WTC11 (cell line): Measurements from ENCODE around the gene ELOA. TPM values are rescaled to one million over a fixed set of nuclear protein-coding genes. Genes with fewer than 3 reads are reported as not detected.
A peak's percentile ranks its signal among the peaks of the same experiment; 100 is the strongest.
"Not testable (repeated sequence)": the region's sequence is repeated elsewhere in the genome, so short reads cannot be mapped to it uniquely, and the experiment has no call there.

Experiments used
- ATAC-seq: fragments of 200-7000 bp; cut with Tn5 transposase; 2 replicates; pipeline ENCODE4 v1.10.0; 2021; ENCODE audit warnings: mild to moderate bottlenecking, moderate library complexity
- CTCF ChIA-PET: fragments of 300-600 bp; sonication (Branson Sonifier 250); formaldehyde crosslinking; loops from one replicate; lab custom pipeline; 2021; ENCODE audit warnings: antibody characterized with exemption; lab: Charles Lee
- POLR2A ChIA-PET: fragments of 350-600 bp; sonication (Branson Sonifier 250); formaldehyde crosslinking; loops from one replicate; lab custom pipeline; 2021; ENCODE audit warnings: antibody characterized with exemption; lab: Charles Lee
- DNase-seq: peaks from one replicate; pipeline ENCODE4 v3.0.0; 2021; ENCODE audit warnings: low spot score
- H3K27ac Mint-ChIP-seq: 2 replicates; pipeline ENCODE4 v1.8.0; 2021; ENCODE audit warnings: mixed read lengths
- H3K27me3 Mint-ChIP-seq: 2 replicates; pipeline ENCODE4 v1.8.0; 2021; ENCODE audit warnings: low read depth, mild to moderate bottlenecking, moderate library complexity, mixed read lengths
- H3K36me3 Mint-ChIP-seq: 2 replicates; pipeline ENCODE4 v1.8.0; 2021; ENCODE audit warnings: mixed read lengths
- H3K4me1 Mint-ChIP-seq: 2 replicates; pipeline ENCODE4 v1.8.0; 2022; ENCODE audit warnings: mixed read lengths
- H3K4me3 Mint-ChIP-seq: 2 replicates; pipeline ENCODE4 v1.8.0; 2021; ENCODE audit warnings: mild to moderate bottlenecking, moderate library complexity, mixed read lengths
- H3K9me3 Mint-ChIP-seq: 2 replicates; pipeline ENCODE4 v1.8.0; 2021; ENCODE audit warnings: mixed read lengths
- ERG ChIP-seq: fragments of 250-450 bp; sonication (Bioruptor Pico); IDR thresholded peaks from 2 replicates; pipeline ENCODE4 v1.8.0; 2021; ENCODE audit warnings: mild to moderate bottlenecking
- FOXJ3 ChIP-seq: sonication (generic); formaldehyde crosslinking; IDR thresholded peaks from 2 replicates; pipeline ENCODE4 v1.9.0; 2021; ENCODE audit warnings: missing genetic modification reagents, mild to moderate bottlenecking, borderline replicate concordance
- FOXP1 ChIP-seq: sonication (generic); formaldehyde crosslinking; IDR thresholded peaks from 2 replicates; pipeline ENCODE4 v1.8.0; 2022; ENCODE audit warnings: missing genetic modification reagents, mild to moderate bottlenecking, moderate library complexity, borderline replicate concordance
- GABPB1 ChIP-seq: sonication (generic); formaldehyde crosslinking; IDR thresholded peaks from 2 replicates; pipeline ENCODE4 v1.8.1; 2023; ENCODE audit warnings: mild to moderate bottlenecking, missing genetic modification reagents
- PRRX2 ChIP-seq: fragments of 250-450 bp; sonication (Bioruptor Pico); IDR thresholded peaks from 2 replicates; pipeline ENCODE4 v1.8.0; 2021; ENCODE audit warnings: mild to moderate bottlenecking
- TCF7 ChIP-seq: sonication (generic); formaldehyde crosslinking; IDR thresholded peaks from 2 replicates; pipeline ENCODE4 v1.8.0; 2022; ENCODE audit warnings: mild to moderate bottlenecking, low read depth, missing genetic modification reagents, moderate library complexity
- ZNF121 ChIP-seq: sonication (generic); formaldehyde crosslinking; IDR thresholded peaks from 2 replicates; pipeline ENCODE4 v1.8.0; 2023; ENCODE audit warnings: missing genetic modification reagents
- ZNF263 ChIP-seq: sonication (generic); formaldehyde crosslinking; IDR thresholded peaks from 2 replicates; pipeline ENCODE4 v1.8.1; 2022; ENCODE audit warnings: low read depth, mild to moderate bottlenecking, moderate library complexity, missing genetic modification reagents
- ZNF281 ChIP-seq: sonication (generic); formaldehyde crosslinking; IDR thresholded peaks from 2 replicates; pipeline ENCODE4 v1.8.0; 2023; ENCODE audit warnings: mild to moderate bottlenecking, missing genetic modification reagents
- ZNF671 ChIP-seq: fragments of 250-450 bp; sonication (Bioruptor Pico); IDR thresholded peaks from 2 replicates; pipeline ENCODE4 v1.8.0; 2021; ENCODE audit warnings: mild to moderate bottlenecking
- total RNA-seq: library from RNA; stranded (reverse); gene quantifications from 3 replicates; pipeline ENCODE4 v1.2.3, GENCODE V29; 2021
- TF ChIP-seq, protein P1 (sequence below): sonication (generic); formaldehyde crosslinking; IDR thresholded peaks from 2 replicates; pipeline ENCODE4 v1.8.0; 2022; ENCODE audit warnings: mild to moderate bottlenecking, missing genetic modification reagents
- TF ChIP-seq, protein P2 (sequence below): sonication (generic); formaldehyde crosslinking; IDR thresholded peaks from 2 replicates; pipeline ENCODE4 v1.8.1; 2023; ENCODE audit warnings: mild to moderate bottlenecking, moderate library complexity, missing genetic modification reagents

ELOA gene
- total RNA-seq, 1 experiment from 2014 or later, result 45.1 TPM

DNA sequence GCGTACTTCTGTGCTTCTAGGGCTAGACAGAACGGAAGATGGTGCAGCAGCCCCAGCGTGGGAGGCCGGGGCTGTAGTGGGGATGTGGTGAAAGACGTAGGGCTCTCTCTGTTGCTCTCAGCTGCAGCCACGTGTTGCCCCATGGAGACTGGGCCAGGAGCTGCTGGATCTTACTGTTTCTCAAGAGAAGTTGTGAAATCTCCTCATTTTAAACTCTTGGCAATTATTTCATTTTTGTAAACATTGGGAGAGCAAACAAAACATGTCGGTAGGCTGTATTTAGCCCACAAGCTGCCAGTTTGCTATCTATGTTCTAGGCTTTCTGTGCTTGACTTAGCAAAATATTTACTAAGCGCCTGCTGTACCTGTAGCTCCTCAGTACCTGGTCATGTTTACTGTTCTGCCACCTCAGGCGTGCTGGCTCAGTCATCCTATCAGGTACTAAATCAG lies 15.9 kb upstream of the ELOA start:
- H3K4me1 Mint-ChIP-seq, result no peaks in the 10 kb centered on the region
- POLR2A ChIA-PET, result no interaction called here
- TF ChIP-seq GABPB1 (peak; percentile 36; the same call in 1 of the 2 replicates), ERG (CRISPR knock-in tag) (no peak), ZNF121 (no peak)
- H3K27ac Mint-ChIP-seq, result peak overlapping the region; percentile 35; the same call in 1 of the 2 replicates
- DNase-seq, result no peak
- H3K4me3 Mint-ChIP-seq, result no peak overlapping the region
- peaks cover under 1% of the 10 kb centered on the region; the same call in 1 of the 2 replicates for H3K36me3 Mint-ChIP-seq
- CTCF ChIA-PET, result interaction anchor here (1.0 to 2.1 kb wide), 3 partner anchors 10 to 90 kb away, joined by 3 to 11 read pairs (median 3); no protein-coding TSS in a partner anchor
- ATAC-seq, result no peak
- no peaks in the 10 kb centered on the region for H3K27me3 Mint-ChIP-seq
- peaks cover 8% of the 10 kb centered on the region for H3K9me3 Mint-ChIP-seq

- Mint-ChIP-seq H3K36me3 (peaks cover 3% of the 10 kb centered on the region), H3K4me1 (no peaks in the 10 kb centered on the region), H3K9me3 (peaks cover 11% of the 10 kb centered on the region), H3K27ac (peak overlapping the region; percentile 68; the same call in 1 of the 2 replicates), H3K27me3 (no peaks in the 10 kb centered on the region), H3K4me3 (no peak overlapping the region)
- no peak for ATAC-seq
- ChIA-PET CTCF (no interaction called here), POLR2A (interaction anchor here (0.7 kb wide), 2 partner anchors 32 to 45 kb away, joined by 3 to 8 read pairs; partner anchors contain the start of gene PITHD1)
- no peak for DNase-seq
- TF ChIP-seq ZNF281 (CRISPR knock-in tag), result no peak
Observed at GRCh38 chr1:23732363-23733224, 10.7 kb upstream of the ELOA start.

DNA sequence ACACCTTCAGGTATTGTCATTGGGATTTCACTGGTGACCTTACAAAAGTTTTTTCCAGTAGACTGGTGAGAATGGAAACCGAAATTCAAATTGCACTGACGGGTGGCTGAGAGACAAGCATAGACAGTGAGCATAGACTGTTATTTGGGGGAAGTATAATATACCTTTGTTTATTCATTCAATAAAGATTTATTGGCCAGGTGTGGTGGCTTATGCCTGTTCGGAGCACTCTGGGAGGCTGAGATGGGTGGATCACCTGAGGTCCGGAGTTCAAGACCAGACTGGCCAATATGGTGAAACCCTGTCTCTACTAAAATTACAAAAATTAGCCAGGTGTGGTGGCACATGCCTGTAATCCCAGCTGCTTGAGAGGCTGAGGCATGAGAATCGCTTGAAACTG lies 10.0 kb upstream of the ELOA start:
- ATAC-seq, H3K27ac Mint-ChIP-seq, H3K36me3 Mint-ChIP-seq, H3K4me1 Mint-ChIP-seq, H3K4me3 Mint-ChIP-seq, H3K27me3 Mint-ChIP-seq, CTCF ChIA-PET, DNase-seq: not testable (repeated sequence)
- POLR2A ChIA-PET, result interaction anchor here (0.7 kb wide), 2 partner anchors 33 to 45 kb away, joined by 3 to 8 read pairs; partner anchors contain the start of gene PITHD1
- H3K9me3 Mint-ChIP-seq, result peaks cover 11% of the 10 kb centered on the region

GRCh38 chr1:23736437-23737134 lies 6.7 kb upstream of the ELOA start:
- no peak for DNase-seq
- CTCF ChIA-PET, result interaction anchor here (0.6 kb wide), 1 partner anchor 29 kb away, joined by 3 read pairs; no protein-coding TSS in a partner anchor
- no peak for TF ChIP-seq PRRX2 (CRISPR knock-in tag)
- no peak for TF ChIP-seq FOXP1 (CRISPR knock-in tag)
- TF ChIP-seq, protein P1, sequence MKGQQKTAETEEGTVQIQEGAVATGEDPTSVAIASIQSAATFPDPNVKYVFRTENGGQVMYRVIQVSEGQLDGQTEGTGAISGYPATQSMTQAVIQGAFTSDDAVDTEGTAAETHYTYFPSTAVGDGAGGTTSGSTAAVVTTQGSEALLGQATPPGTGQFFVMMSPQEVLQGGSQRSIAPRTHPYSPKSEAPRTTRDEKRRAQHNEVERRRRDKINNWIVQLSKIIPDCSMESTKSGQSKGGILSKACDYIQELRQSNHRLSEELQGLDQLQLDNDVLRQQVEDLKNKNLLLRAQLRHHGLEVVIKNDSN (CRISPR knock-in tag), result no peak
- TF ChIP-seq ZNF671 (CRISPR knock-in tag), result no peak
- TF ChIP-seq FOXJ3, result no peak
- TF ChIP-seq, protein P2, sequence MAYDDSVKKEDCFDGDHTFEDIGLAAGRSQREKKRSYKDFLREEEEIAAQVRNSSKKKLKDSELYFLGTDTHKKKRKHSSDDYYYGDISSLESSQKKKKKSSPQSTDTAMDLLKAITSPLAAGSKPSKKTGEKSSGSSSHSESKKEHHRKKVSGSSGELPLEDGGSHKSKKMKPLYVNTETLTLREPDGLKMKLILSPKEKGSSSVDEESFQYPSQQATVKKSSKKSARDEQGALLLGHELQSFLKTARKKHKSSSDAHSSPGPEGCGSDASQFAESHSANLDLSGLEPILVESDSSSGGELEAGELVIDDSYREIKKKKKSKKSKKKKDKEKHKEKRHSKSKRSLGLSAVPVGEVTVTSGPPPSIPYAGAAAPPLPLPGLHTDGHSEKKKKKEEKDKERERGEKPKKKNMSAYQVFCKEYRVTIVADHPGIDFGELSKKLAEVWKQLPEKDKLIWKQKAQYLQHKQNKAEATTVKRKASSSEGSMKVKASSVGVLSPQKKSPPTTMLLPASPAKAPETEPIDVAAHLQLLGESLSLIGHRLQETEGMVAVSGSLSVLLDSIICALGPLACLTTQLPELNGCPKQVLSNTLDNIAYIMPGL (CRISPR knock-in tag), result no peak
- 0 out of 2 replicates have a peak, but pooled peaks have one; percentile 33 for TF ChIP-seq ZNF121
- no peak for TF ChIP-seq ZNF263 (CRISPR knock-in tag)
- no peak for TF ChIP-seq TCF7 (CRISPR knock-in tag)
- TF ChIP-seq, all 79 proteins: peak for 1
- POLR2A ChIA-PET, result interaction anchor here (1.0 kb wide), 1 partner anchor 37 kb away, joined by 3 read pairs; no protein-coding TSS in a partner anchor
- H3K27ac Mint-ChIP-seq, result no peak overlapping the region
- no peak overlapping the region for H3K4me3 Mint-ChIP-seq
- H3K36me3 Mint-ChIP-seq, result peaks cover 3% of the 10 kb centered on the region
- H3K4me1 Mint-ChIP-seq, result peaks cover under 1% of the 10 kb centered on the region
- ATAC-seq, result no peak
- H3K9me3 Mint-ChIP-seq, result peaks cover 9% of the 10 kb centered on the region
- no peaks in the 10 kb centered on the region; the same call in 1 of the 2 replicates for H3K27me3 Mint-ChIP-seq
